ENCODE results near the gene INSR.

INSR gene

DNA sequence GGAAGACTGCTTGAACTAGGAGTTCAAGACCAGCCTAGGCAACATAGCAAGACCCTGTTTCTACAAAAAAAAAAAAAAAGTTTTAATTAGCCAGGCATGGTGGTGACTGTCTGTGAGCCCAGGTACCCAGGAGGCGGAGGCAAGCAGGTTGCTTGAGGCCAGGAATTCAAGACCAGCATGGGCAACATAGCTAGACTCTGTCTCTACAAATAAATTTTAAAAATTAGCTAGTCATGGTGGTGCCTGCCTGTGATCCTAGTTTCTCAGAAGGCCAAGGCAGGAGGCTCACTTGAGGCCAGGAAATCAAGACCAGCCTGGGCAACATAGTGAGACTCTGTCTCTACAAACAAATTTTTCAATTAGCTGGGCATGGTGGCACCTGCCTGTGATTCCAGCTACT lies 6.1 kb downstream of the INSR start:
- no peak for DNase-seq (ENCODE audit: low read depth)
- no peak overlapping the region for H3K4me3 ChIP-seq (ENCODE audit: control insufficient read depth, low read depth, low read length)
- TF ChIP-seq, protein P1, sequence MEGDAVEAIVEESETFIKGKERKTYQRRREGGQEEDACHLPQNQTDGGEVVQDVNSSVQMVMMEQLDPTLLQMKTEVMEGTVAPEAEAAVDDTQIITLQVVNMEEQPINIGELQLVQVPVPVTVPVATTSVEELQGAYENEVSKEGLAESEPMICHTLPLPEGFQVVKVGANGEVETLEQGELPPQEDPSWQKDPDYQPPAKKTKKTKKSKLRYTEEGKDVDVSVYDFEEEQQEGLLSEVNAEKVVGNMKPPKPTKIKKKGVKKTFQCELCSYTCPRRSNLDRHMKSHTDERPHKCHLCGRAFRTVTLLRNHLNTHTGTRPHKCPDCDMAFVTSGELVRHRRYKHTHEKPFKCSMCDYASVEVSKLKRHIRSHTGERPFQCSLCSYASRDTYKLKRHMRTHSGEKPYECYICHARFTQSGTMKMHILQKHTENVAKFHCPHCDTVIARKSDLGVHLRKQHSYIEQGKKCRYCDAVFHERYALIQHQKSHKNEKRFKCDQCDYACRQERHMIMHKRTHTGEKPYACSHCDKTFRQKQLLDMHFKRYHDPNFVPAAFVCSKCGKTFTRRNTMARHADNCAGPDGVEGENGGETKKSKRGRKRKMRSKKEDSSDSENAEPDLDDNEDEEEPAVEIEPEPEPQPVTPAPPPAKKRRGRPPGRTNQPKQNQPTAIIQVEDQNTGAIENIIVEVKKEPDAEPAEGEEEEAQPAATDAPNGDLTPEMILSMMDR (conservative IDR thresholded peaks at IDR 0.05; ENCODE audit: control insufficient read depth, insufficient read depth, low read depth, low read length), result no peak

GRCh38 chr19:7287722-7288121 lies 6.5 kb downstream of the INSR start:
- TF ChIP-seq, protein P1 (conservative IDR thresholded peaks at IDR 0.05; ENCODE audit: control insufficient read depth, insufficient read depth, low read depth, low read length), result no peak
- no peak for DNase-seq (ENCODE audit: low read depth)
- no peak overlapping the region for H3K4me3 ChIP-seq (ENCODE audit: control insufficient read depth, low read depth, low read length)

GRCh38 chr19:7280940-7281666 lies 13.1 kb downstream of the INSR start:
- TF ChIP-seq, protein P1 (conservative IDR thresholded peaks at IDR 0.05; ENCODE audit: control insufficient read depth, insufficient read depth, low read depth, low read length), result no peak
- no peak overlapping the region for H3K4me3 ChIP-seq (ENCODE audit: control insufficient read depth, low read depth, low read length)
- no peak for DNase-seq (ENCODE audit: low read depth)

- TF ChIP-seq, protein P1 (conservative IDR thresholded peaks at IDR 0.05; ENCODE audit: control insufficient read depth, insufficient read depth, low read depth, low read length), result no peak
- peak; percentile 48 for DNase-seq (ENCODE audit: low read depth)
- no peak overlapping the region for H3K4me3 ChIP-seq (ENCODE audit: control insufficient read depth, low read depth, low read length)
Observed at GRCh38 chr19:7272856-7273578, 21.2 kb downstream of the INSR start.

DNA sequence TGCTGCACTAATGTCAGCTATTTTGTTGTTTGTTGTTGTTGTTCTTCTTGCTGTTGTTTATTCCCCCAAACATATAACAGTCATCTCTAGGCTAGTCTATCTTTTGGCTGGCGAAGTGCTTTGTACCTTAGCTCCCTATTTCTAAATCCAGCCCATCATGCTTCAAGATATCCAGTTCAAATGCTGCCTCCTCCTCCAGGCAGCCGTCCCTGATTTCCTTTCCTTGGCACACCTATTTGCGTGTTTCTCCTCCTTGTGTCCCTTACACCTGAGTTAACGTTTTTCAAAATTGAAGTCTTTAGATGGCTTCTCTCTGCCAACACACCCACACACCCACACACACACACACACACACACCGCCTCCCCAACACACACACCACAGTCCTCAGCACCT lies 25.5 kb downstream of the INSR start:
- TF ChIP-seq, protein P1 (conservative IDR thresholded peaks at IDR 0.05; ENCODE audit: control insufficient read depth, insufficient read depth, low read depth, low read length), result no peak
- no peak for DNase-seq (ENCODE audit: low read depth)
- no peak overlapping the region for H3K4me3 ChIP-seq (ENCODE audit: control insufficient read depth, low read depth, low read length)

- H3K4me3 ChIP-seq (ENCODE audit: control insufficient read depth, low read depth, low read length), result no peak overlapping the region
- TF ChIP-seq, protein P1 (conservative IDR thresholded peaks at IDR 0.05; ENCODE audit: control insufficient read depth, insufficient read depth, low read depth, low read length), result no peak
Observed at GRCh38 chr19:7267792-7268704, 26.2 kb downstream of the INSR start.

More at GRCh38 chr19:7267792-7268704, 26.2 kb downstream of the INSR start:
- DNase-seq (ENCODE audit: low read depth), result no peak

All from fibroblast of mammary gland (primary cell).